EH (cell line): ENCODE data around the gene SMAGP.
A peak's percentile ranks its signal among the peaks of the same experiment; 100 is the strongest.
"Not testable (repeated sequence)": the region's sequence is repeated elsewhere in the genome, so short reads cannot be mapped to it uniquely, and the experiment has no call there.

Experiments
- DNase-seq: peaks from one replicate; pipeline ENCODE4 v3.0.0-alpha.2; 2015; ENCODE audit warnings: low read depth

The SMAGP gene

GRCh38 chr12:51225234-51225633 lies 45.0 kb downstream of the SMAGP start:
- no peak for DNase-seq

DNA sequence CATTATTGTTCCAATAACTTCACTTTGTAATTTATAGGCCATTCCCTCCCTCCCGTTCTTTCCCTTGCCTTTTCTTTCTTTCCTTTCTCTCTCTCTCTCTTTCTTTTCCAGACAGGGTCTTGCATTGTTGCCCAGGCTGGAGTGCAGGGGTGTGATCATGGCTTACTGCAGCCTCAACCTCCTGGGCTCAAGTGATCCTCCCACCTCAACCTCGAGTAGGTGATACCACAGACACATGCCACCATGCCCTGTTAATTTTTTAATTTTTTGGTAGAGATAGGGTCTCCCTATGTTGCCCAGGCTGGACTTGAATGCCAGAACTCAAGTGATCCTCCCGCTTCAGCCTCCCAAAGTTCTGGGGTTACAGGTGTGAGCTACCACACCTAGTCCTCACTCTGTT lies 45.6 kb downstream of the SMAGP start:
- DNase-seq: no peak

GRCh38 chr12:51222461-51222860 lies 47.8 kb downstream of the SMAGP start:
- no peak for DNase-seq

- DNase-seq: not testable (repeated sequence)
Observed at GRCh38 chr12:51219857-51220256, 50.4 kb downstream of the SMAGP start.

GRCh38 chr12:51219322-51219721 lies 50.9 kb downstream of the SMAGP start:
- no peak for DNase-seq

GRCh38 chr12:51218607-51219161 lies 51.5 kb downstream of the SMAGP start:
- no peak for DNase-seq

- DNase-seq: peak; percentile 81
Observed at GRCh38 chr12:51217968-51218606, 52.1 kb downstream of the SMAGP start, which contains the start of gene POU6F1. Gene POU6F1 (minus strand): TSS chr12:51218062. CDS start chr12:51206836, 11,226 bp downstream.

- DNase-seq: peak; percentile 33
Observed at GRCh38 chr12:51217133-51217967, 52.9 kb downstream of the SMAGP start.

DNA sequence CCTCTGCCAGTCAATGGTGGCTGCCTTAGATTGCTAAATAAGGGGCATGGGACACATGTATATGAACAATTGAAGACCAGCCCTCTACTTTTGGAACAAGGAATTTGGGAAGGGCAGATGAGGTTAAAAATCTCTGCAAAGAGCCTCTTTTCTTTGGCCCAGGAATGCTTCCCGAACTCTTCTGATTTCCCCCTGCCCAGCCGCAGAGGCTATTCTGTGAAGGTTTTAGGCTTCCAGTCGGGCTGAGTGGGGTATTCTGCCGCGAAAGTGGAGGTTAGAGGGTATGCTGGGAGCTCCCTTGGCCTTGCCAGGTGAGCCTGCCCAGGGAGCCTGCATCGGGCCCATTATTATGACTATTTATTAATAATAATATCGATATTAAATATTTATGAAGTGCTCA lies 53.6 kb downstream of the SMAGP start:
- DNase-seq: peak; percentile 4

GRCh38 chr12:51214895-51215294 lies 55.3 kb downstream of the SMAGP start:
- no peak for DNase-seq

DNA sequence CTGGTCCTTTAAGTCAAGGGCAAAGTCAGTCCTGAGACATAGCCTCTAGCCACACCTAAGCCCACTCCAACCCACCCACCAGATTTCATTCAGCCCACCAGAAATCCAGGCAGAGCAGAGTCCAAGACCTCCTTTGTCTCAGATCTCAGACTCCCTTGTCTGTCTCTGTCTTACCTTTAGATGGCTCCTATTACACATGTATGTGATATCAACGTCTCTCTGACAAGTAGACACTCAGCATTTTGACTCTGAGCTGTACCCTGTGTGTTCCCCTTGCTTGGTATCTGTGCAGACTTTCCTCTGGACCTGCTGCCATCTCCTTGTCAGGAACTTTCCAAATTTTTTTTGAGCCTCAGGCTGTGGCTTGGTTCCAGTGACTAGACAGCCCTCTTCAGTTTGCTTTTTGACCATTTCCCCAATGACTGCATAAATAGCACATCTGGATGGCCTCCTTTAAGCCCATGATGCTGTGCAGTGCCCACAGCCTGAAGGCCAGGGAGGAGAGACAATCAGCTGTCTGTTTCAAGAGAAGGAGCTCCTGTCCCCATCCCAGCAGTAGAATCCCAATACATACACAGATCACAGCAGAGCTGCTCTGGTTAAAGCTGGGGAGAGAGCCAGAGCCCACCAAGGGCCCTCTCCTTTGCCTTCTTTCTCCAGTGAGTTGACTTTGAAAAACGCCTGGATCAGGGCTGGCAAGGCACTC lies 59.4 kb downstream of the SMAGP start:
- DNase-seq: no peak

GRCh38 chr12:51209259-51209658 lies 61.0 kb downstream of the SMAGP start:
- DNase-seq: no peak

GRCh38 chr12:51208016-51208660 lies 62.1 kb downstream of the SMAGP start:
- no peak for DNase-seq

- no peak for DNase-seq
Observed at GRCh38 chr12:51205350-51205749, 64.9 kb downstream of the SMAGP start.

- DNase-seq: no peak
Observed at GRCh38 chr12:51202718-51203117, 67.5 kb downstream of the SMAGP start.

DNA sequence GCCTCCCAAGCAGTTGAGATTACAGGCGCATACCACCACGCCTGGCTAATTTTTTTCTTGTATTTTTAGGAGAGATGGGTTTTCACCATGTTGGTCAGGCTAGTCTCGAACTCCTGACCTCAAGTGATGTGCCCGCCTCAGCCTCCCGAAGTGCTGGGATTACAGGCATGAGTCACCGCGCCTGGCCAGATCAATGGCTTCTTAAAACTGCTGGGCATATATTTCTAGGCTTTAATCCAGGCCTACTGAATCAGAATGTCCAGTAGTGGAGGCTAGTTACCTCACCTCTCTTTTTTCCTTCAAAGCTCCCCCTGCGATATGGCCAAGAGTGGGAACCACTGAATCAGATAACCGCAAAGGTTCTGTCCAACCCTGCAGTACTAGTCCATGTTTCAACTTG lies 69.4 kb downstream of the SMAGP start:
- DNase-seq: no peak

DNA sequence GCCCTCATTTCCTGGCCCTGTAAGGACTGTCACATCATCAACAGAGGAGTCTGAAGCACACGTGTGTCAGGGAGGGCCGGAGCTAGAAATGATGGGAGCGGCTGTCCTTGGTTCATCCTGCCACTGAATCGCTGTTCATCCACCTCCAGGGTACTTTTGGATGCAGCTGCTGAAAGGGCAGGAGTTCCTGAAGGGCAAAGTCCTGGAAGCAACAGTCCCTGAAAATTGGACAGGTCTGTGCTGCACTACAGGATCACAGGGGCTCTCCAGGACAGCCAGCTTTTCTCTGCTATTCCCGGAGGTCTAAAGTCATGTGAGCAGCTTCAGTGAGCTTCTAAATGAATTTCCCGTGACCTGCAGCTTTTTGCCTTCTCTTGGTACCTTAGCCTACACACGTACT lies 70.1 kb downstream of the SMAGP start:
- no peak for DNase-seq

GRCh38 chr12:51199366-51199945 lies 70.8 kb downstream of the SMAGP start:
- no peak for DNase-seq

DNA sequence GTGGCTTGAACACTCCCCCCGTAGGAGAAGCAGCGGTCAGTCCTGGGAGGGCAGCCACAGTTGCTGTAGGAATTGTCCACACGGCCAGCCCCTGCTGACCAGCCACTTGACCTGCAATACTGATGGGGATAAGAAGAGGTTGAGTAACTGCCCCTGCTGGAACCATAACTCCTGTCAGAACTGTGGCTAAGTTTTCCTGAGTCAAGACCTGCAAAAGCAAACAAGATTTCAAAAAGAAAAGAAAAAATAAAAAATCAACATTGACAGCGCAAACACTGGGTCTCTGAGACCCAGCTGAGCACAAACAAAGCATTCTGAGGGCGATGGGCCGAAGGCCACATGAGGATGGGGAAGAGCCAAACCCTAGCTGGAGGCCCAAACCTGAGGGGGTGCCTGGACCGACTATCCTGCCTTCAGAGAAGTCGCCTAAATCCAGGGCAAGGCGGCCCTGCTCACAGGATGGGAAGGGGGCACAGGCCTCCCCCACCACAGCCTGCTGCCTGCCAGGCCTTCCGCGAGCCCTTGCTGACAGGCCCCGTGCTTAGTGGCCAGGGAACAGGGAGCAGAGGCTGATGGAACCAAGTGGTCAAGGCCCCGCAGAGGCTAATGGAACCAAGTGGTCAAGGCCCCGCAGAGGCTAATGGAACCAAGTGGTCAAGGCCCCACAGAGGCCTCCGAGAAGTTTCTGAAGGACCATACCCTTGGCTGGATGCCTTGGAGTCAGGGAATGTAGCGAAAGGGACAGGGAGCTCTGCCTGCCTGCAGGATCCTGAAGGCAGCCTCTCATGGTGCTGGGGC lies 71.4 kb downstream of the SMAGP start:
- DNase-seq: no peak

DNA sequence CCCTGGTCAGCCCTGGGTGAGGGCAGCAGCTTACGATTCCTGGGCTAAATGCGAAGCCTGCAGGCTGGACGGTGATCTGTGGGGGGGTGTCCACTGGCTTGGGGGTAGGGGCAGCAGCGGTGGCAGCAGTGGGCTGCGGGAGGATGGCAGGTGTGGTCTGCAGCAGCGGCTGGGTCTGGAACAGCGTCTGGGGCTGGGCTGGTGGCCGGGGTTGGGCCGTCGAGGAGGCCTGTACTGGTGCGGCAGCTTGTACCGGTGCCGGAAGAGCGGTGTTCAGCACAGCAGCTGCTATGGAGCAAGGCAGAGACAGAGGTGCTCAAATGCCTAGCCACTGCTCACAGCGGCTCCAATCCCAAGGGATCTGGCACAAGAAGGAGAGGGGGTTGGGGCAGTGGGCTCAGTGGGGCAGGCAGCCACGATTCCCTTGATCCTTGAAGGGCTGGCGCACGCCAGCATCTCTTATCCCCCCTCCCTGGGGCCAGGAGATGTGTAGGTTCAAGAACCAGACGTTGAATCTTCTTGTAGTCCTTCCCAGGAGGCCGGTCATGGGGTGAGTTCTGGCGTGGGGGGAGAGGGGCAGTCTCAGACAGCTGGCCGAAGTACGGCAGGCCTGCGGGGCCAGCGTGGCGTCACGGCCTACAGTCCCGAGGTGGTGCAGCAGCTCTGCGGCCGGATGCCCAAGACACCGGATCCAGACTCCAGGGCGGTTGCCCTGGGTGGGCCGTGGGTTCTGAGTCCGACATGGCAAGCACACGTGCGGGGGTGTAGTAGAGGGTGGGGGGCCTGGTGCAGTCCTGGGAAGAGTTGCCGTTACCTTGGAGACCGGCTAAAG lies 72.3 kb downstream of the SMAGP start:
- DNase-seq: no peak
